Hepatocyte (in vitro differentiated cells): ENCODE measurements around the gene SPESP1.

ENCODE experiments used
- CTCF ChIP-seq: fragments of 200-600 bp; sonication (generic); IDR thresholded peaks from 2 replicates; pipeline ENCODE4 v1.5.1; 2016; ENCODE audit warnings: antibody characterized with exemption, mild to moderate bottlenecking; ENCODE audit not compliant: poor library complexity
- EZH2phosphoT487 ChIP-seq: fragments of 200-600 bp; sonication (generic); IDR thresholded peaks from one replicate; pipeline ENCODE4 v1.6.1; 2018; ENCODE audit warnings: antibody characterized with exemption, mild to moderate bottlenecking, low read depth, moderate library complexity; ENCODE audit not compliant: unreplicated experiment, severe bottlenecking

GRCh38 chr15:68909601-68910100 is 20.7 kb upstream of the SPESP1 start:
- TF ChIP-seq CTCF: no peak
- TF ChIP-seq EZH2phosphoT487: no peak
